AG10803 (cell line): ENCODE measurements around the gene TKT.

Experiments
- DNase-seq: peaks from one replicate; pipeline ENCODE4 v3.0.0; 2010; ENCODE audit warnings: low read depth
- H3K4me3 ChIP-seq: 2 replicates; pipeline ENCODE4 v1.5.1; 2011; ENCODE audit warnings: mild to moderate bottlenecking, low read length, control low read depth
- TF ChIP-seq, protein P1 (sequence below): conservative IDR thresholded peaks from 2 replicates; pipeline ENCODE4 v1.5.1; 2011; ENCODE audit warnings: mild to moderate bottlenecking, low read length, control low read depth, inconsistent platforms

TKT gene

DNA sequence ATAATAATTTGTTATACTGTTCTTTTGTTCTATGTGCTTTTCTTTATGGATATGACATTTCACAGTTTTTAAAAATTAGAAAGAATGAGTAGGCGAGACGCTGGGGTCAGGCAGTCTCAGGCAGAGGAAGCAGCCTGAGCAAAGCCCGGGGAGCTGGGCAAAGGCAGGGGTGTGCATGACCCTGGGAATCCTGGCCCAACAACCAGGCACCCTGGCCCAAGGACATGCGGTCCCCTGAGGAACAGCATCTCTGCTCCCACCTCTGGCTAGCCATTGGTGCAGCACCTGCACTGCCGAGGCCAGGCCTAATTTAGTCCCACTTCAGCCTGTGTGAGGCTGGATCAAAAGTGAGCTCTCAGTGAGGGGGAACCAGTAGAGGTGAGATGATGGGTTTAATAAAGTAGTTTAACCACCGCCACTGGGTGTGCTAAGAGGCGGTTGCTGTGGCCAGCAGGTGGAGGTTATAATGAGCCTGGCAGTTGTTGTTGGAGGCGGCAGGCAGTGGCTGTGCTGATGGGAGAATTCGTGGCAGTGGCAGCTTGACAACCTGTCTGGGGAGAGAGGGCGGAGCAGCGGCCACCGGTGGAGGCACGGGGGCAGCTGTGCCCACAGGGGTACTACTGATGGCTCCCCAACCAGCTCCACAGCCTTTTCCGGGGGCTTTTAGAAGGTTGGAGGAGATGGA lies 53.3 kb downstream of the TKT start:
- no peak for DNase-seq
- H3K4me3 ChIP-seq = no peak overlapping the region
- TF ChIP-seq, protein P1, sequence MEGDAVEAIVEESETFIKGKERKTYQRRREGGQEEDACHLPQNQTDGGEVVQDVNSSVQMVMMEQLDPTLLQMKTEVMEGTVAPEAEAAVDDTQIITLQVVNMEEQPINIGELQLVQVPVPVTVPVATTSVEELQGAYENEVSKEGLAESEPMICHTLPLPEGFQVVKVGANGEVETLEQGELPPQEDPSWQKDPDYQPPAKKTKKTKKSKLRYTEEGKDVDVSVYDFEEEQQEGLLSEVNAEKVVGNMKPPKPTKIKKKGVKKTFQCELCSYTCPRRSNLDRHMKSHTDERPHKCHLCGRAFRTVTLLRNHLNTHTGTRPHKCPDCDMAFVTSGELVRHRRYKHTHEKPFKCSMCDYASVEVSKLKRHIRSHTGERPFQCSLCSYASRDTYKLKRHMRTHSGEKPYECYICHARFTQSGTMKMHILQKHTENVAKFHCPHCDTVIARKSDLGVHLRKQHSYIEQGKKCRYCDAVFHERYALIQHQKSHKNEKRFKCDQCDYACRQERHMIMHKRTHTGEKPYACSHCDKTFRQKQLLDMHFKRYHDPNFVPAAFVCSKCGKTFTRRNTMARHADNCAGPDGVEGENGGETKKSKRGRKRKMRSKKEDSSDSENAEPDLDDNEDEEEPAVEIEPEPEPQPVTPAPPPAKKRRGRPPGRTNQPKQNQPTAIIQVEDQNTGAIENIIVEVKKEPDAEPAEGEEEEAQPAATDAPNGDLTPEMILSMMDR = no peak

DNA sequence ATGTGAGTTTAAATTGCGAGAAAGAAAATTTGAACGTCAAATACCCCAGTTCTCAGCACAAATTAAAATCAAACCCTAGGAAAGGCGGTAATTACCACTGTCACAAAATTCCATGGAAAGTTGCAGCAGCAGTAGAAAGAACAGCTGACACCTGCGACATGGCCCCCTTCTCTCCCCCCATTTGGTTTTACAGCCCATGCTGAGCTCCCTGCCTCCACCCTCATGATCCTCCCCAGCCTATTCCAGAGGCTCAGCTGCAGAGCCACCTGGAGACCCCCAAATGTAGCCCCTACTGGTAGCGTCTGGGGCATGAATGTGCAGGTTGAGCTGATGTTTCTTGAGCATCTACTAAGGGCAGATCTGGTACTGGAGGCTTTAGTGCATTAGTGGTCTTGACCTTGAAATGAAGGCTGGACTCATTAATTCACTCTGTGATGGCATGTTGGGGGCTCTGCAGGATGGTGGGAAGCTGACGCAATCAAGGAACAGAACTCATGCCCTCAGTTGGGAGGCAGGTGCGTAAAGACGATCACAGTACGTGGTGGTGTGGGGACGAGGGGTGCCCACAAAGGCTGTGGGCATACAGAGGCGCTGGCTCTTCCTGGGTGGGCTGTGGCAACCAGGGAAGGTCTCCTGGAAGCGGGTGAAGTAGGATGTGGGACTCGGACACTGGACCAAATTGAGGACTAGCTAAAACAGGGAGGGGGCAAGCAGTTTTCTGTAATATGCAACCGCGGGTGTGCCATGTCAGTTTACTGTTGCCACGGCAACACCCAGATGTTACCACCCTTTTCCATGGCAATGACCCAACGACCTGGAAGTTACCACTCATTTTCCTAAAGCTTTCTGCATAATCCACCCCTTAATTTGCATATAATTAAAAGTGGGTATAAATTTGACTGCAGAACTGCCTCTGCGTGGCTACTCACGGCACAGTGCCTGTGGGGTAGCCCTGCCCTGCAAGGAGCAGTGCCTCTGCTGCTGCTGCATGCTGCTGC lies 55.0 kb downstream of the TKT start:
- TF ChIP-seq, protein P1 = no peak
- no peak for DNase-seq
- H3K4me3 ChIP-seq = no peak overlapping the region

DNA sequence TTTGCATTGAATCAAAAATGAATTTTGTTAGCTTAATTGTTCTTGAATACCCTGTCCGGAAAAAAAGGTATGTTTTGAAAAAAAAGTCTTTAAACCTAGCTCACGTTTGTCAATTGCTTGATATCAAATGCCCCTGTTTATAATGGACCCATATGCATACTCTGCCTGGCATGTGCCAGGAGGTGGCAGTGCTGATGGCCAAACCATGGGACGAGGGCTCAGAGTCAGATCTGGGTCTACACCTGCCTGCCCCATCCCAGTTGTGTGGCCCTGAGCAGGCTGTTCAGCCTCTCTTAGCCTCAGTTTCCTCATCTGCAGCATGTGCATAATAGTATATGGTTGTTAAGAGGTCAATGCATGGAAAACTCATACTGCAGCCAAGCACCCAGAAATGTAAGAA lies 56.0 kb downstream of the TKT start:
- TF ChIP-seq, protein P1 = 0 out of 2 replicates have a peak, but pooled peaks have one; percentile 8
- DNase-seq = no peak
- no peak overlapping the region for H3K4me3 ChIP-seq

DNA sequence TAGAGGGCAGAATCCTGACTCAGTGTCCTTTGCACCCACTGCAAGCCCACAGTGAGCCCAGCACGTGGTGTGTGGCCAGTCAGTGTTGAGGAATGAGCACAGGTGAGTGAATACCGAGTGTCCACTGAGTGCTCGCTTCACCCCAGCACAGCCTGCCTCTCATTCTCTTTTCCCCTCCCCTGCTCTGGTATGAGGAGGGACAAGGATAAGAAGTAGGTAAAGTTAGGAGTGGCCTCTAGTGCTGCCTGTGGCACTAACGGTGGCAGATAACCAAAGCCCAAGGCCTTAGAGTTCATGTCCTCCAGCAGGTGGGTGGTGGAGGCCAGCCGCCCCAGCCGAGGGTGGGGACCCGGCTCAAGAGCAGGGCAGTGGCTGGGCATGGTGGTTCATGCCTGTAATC lies 56.8 kb downstream of the TKT start:
- no peak overlapping the region for H3K4me3 ChIP-seq

DNA sequence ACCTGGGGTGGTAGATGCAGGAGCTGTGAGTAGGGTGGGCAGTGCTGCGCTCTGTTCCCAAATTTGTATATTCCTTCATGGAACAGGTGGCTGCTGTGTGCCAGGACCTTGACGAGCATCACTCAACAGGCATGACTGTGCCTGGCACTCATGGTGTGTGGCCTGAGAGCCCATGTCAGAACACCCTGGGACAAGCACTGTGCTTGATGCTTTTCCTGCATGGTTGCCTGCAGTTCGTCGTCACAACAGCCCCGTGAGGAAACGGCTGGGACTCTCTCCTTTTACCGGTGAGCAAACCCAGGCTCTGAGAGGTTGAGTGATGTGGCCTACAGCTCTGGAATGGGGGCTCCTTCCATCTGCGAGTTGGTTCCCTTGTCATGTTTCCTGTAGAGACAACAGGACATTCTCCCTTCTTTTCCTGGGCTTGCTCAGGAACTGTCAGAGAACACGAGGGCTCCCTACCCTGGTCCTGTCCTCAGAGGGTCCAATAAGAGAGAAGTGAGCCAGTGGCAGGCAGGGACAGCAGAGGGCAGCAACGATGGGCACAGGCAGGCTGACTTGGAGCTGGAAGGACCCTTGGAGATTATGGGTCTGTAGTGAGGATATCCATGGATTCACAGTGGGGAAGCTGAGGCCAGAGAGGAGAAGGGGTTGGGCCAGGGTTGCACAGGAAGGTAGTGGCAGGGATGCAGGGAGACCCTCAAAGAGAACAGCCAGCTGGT lies 57.4 kb downstream of the TKT start:
- no peak overlapping the region for H3K4me3 ChIP-seq
- TF ChIP-seq, protein P1 = no peak

More for the DNA sequence above, 56.8 kb downstream of the TKT start:
- TF ChIP-seq, protein P1 = no peak
- no peak for DNase-seq

DNA sequence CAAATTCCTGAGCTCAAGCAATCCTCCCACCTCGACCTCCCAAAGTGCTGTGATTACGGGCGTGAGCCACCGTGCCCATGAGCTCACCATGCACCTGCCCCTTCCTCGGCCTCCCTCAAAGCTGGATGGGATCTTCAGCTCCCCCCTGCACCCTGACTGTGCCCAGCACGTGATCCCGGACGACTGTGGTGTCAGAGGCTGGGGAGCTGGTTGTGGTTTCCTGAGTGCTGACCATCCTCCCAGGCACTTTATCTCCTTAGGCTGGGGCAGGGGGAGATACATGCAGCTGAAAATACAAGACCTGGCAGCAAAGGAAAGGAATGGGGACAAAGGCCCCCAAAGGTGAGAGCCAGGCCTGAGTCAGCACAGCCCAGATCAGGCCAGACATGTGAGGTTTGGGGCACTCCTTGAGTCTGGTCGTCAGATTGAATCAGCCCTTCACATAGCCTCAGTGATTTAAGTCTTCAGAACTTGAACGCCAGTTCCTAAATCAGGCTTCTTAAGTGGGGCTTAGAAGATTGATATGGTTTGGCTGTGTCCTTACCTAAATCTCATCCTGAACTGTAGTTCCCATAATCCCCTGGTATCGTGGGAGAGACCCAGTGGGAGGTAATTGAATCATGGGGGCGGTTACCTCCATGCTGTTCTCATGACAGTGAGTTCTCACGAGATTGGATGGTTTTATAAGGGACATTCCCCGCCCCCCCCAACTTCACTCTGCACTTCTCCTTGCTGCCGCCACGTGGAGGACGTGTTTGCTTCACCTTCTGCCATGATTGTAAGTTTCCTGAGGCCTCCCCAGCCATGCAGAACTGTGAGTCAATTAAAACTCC lies 59.0 kb downstream of the TKT start:
- TF ChIP-seq, protein P1 = no peak
- H3K4me3 ChIP-seq = no peak overlapping the region
- peak; percentile 49 for DNase-seq

More for the DNA sequence above, 57.4 kb downstream of the TKT start:
- DNase-seq = no peak
